Upper lobe of right lung (tissue), 1 donor: ENCODE results near the gene MAML2. TPM values are rescaled to one million over a fixed set of nuclear protein-coding genes. Genes with fewer than 3 reads are reported as not detected.

Experiments used
- ATAC-seq: fragments of 200-7000 bp; cut with Tn5 transposase; one replicate; pipeline ENCODE4 v1.9.1; 2020; ENCODE audit warnings: mild to moderate bottlenecking, moderate library complexity
- DNase-seq: peaks from one replicate; pipeline ENCODE4 v3.0.0-alpha.2; 2020
- H3K27ac ChIP-seq: fragments of 200-600 bp; one replicate; pipeline ENCODE4 v1.8.0; 2022
- H3K27me3 ChIP-seq: fragments of 200-600 bp; one replicate; pipeline ENCODE4 v1.8.0; 2022; ENCODE audit warnings: mild to moderate bottlenecking
- H3K36me3 ChIP-seq: fragments of 200-600 bp; one replicate; pipeline ENCODE4 v1.8.0; 2022
- H3K4me1 ChIP-seq: fragments of 200-600 bp; one replicate; pipeline ENCODE4 v1.8.0; 2022
- H3K4me3 ChIP-seq: fragments of 200-600 bp; one replicate; pipeline ENCODE4 v1.8.0; 2022; ENCODE audit warnings: mild to moderate bottlenecking
- H3K9me3 ChIP-seq: fragments of 200-600 bp; one replicate; pipeline ENCODE4 v1.8.0; 2022
- CTCF ChIP-seq: fragments of 200-600 bp; IDR thresholded peaks from one replicate; pipeline ENCODE4 v1.8.0; 2022; ENCODE audit warnings: antibody characterized with exemption
- intact Hi-C: fragments of 100-400 bp; cut with DNase I; formaldehyde crosslinking; loops from one replicate; pipeline ENCODE4 v1.11.0; 2022
- total RNA-seq: library from RNA; stranded (reverse); fragmentation: NEBNext Ultra II Directional; extraction: Animal tissue kit (Norgen Biotek cat#: 25700); gene quantifications from one replicate; pipeline ENCODE4 v1.2.1, GENCODE V29; 2021
- donor health status: DM: no; HTN: yes; CAD: no; lungs with severe emphysema.

Gene MAML2
- total RNA-seq, 1 donor from 2014 or later, result 27.5 TPM

- intact Hi-C loops, result no loop called here
- Histone ChIP-seq H3K27ac (no peak overlapping the region), H3K4me1 (peaks cover 48% of the 10 kb centered on the region), H3K9me3 (no peaks in the 10 kb centered on the region), H3K27me3 (no peaks in the 10 kb centered on the region), H3K36me3 (no peaks in the 10 kb centered on the region), H3K4me3 (no peak overlapping the region)
- peak; percentile 29 for ATAC-seq
- TF ChIP-seq CTCF, result no peak
- no peak for DNase-seq
These were observed 120.9 kb downstream of the MAML2 start for GRCh38 chr11:96222102-96222501.

GRCh38 chr11:96221244-96222070, 121.5 kb downstream of the MAML2 start:
- Histone ChIP-seq H3K9me3 (no peaks in the 10 kb centered on the region), H3K27ac (no peak overlapping the region), H3K4me3 (no peak overlapping the region), H3K27me3 (no peaks in the 10 kb centered on the region), H3K4me1 (peaks cover 52% of the 10 kb centered on the region), H3K36me3 (no peaks in the 10 kb centered on the region)
- no peak for ATAC-seq
- intact Hi-C loops, result no loop called here
- DNase-seq, result no peak
- no peak for TF ChIP-seq CTCF

GRCh38 chr11:96219981-96220623, 122.9 kb downstream of the MAML2 start:
- DNase-seq (no peak), ATAC-seq (peak; percentile 78)
- Histone ChIP-seq H3K4me1 (peaks cover 65% of the 10 kb centered on the region), H3K36me3 (no peaks in the 10 kb centered on the region), H3K4me3 (no peak overlapping the region), H3K9me3 (no peaks in the 10 kb centered on the region), H3K27me3 (no peaks in the 10 kb centered on the region), H3K27ac (peak overlapping the region; percentile 58)
- no peak for TF ChIP-seq CTCF
- intact Hi-C loops, result no loop called here

- Histone ChIP-seq H3K4me1 (peaks cover 73% of the 10 kb centered on the region), H3K4me3 (no peak overlapping the region), H3K36me3 (no peaks in the 10 kb centered on the region), H3K27ac (no peak overlapping the region), H3K9me3 (no peaks in the 10 kb centered on the region), H3K27me3 (no peaks in the 10 kb centered on the region)
- TF ChIP-seq CTCF, result no peak
- intact Hi-C loops, result no loop called here
- DNase-seq, result no peak
- ATAC-seq, result no peak
These were observed 124.1 kb downstream of the MAML2 start for GRCh38 chr11:96218901-96219300.

- no peak for ATAC-seq
- intact Hi-C loops, result no loop called here
- H3K36me3 ChIP-seq, result no peaks in the 10 kb centered on the region
- H3K27me3 ChIP-seq, result no peaks in the 10 kb centered on the region
- peaks cover 75% of the 10 kb centered on the region for H3K4me1 ChIP-seq
- H3K4me3 ChIP-seq, result no peak overlapping the region
- H3K9me3 ChIP-seq, result no peaks in the 10 kb centered on the region
- no peak for TF ChIP-seq CTCF
- H3K27ac ChIP-seq, result no peak overlapping the region
- no peak for DNase-seq
These were observed 125.0 kb downstream of the MAML2 start for GRCh38 chr11:96218006-96218405.
